Dermis lymphatic vessel endothelial cell (primary cell): Measurements from ENCODE around the gene CLDN19. TPM values are rescaled to one million over a fixed set of nuclear protein-coding genes. Genes with fewer than 3 reads are reported as not detected.

Source experiments
- total RNA-seq: library from RNA; depleted of rRNA; stranded (reverse); fragments of >200 nt; gene quantifications from 2 replicates; pipeline ENCODE4 v1.2.1, GENCODE V29; 2014

The CLDN19 gene, protein sequence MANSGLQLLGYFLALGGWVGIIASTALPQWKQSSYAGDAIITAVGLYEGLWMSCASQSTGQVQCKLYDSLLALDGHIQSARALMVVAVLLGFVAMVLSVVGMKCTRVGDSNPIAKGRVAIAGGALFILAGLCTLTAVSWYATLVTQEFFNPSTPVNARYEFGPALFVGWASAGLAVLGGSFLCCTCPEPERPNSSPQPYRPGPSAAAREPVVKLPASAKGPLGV
- not detected in 2 replicates for total RNA-seq

DNA sequence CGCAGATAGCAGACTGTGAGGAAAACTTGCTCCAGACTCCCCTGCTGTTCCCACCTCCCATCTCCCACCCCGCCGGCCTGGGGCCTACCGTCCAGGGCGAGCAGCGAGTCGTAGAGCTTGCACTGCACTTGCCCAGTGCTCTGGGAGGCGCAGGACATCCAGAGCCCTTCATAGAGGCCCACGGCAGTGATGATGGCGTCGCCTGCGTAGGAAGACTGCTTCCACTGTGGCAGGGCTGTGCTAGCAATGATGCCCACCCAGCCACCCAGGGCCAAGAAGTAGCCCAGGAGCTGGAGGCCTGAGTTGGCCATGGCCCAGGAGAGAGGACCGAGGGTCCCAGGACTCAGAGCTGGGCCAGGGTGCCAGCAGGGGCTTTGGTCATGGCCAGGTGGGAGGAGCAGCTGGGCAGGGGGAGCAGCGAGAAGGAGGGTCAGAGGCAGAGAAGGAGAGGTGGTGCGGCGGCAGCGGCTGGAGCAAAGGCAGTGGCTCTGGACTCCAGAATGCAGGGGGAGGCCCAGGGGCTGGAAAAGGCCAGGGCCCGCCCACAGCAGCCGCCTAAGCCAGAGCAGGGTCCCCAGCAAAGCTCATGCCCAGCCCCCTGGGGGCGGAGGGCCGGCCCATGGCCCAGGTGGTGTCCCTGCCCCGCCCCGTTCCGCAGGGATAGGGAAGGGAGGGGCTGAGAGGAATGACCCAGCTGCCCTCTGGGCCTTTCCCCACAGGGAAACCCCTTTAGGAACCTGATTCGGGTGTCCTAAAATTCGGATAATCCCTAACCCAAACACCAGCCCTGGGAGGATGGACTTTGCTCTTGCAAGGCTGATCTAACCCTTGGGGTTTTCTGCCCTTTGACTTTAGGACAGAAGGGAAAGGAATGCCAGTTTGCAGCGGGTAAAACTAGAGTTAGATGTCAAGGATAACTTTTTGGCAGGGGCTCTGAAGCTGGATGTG, at the start of gene CLDN19:
Gene CLDN19 (minus strand): TSS at position 484 of the 948 bp plus-strand sequence. CDS start 173 bp downstream, at position 311.

DNA sequence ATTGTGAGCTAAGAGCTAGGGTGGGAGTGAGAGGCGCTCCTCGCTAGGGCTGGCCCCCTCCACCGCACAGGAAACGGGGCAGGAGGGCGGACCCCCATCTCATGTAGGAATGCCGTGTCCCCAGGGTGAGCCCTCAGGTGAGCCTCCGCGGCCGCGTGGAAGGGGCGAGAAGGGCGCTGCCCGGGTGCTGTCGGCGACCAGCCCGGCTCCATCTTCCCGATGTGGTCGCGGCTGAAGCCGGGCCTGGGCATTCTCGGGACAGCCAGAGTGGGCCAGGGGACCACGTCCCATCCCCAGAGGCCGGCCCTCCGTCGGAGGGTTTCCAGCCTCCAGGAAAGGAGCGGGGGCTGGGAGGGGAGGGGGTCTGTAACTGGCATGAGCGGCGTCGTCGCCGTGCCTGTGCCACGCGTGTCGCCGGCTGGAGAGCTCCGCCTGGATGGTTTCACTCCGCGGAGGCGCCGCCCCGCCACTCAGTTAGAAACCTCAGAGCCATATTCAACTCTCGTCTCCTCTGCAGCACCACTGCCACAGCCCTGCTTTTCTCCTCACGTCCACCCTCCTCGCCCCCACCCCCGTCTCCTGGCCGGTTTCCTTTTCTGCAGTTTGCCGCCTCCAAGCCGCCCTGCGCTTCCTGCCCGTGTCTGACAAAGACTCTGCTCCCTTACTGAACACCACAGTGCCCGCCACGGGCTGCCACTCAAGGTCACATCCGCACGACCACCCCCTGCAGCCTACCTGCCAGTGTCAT, 45.1 kb upstream of the CLDN19 start, which contains the start of gene TMEM269:
Gene TMEM269 (plus strand): TSS at position 46 of the 748 bp plus-strand sequence. CDS start 4,903 bp downstream, outside the sequence.

DNA sequence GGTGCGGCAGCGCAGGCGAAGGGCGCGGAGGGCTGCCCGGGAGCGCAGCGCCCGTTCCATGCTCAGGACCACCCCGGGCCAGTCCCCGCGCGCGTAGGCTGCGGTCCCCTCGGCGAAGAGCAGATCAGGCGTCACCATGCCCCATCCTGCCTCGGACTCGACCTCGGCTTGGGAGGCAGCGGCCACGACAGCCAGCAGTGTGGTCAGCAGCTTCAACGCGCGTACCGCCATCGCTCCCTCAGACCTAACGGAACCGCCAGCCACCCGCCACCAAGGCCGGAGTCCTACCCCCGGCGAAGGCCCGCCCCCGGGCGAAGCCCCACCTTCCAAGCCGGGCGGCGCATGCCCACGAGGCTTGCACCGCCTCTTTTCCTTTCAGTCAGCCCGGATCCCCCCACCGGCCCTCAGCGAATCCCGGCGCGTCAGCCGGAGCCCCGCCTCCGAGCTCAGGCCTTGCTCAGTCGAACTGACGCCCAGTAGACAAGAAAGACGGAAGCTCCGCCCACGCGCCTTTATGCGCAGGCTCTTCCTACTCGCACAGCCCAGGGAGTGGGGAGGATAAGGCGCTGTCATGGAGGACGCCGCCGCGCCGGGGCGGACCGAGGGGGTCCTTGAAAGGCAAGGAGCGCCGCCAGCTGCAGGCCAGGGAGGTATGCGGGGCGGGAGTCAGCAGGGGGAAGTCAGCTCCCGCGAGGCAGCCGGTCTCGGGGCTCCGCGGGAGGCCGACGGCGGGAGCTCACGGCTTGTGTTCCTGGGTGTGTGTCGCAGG, 26.9 kb upstream of the CLDN19 start, which contains the start of the genes C1orf50 and P3H1:
Gene C1orf50 (plus strand): TSS at position 509 of the 769 bp plus-strand sequence. CDS start 63 bp downstream, at position 572.
Gene P3H1 (minus strand): TSS at position 288 of the 769 bp plus-strand sequence. CDS start 57 bp downstream, at position 231.

Other genes starting within 250 kb of the CLDN19 start
- gene PPIH, start 81.8 kb downstream of the CLDN19 start, total RNA-seq: 13.1 and 17.1 TPM in 2 replicates
- 440 and 521 TPM in 2 replicates for gene YBX1, start 57.8 kb downstream of the CLDN19 start, total RNA-seq
- 71.1 and 80.8 TPM in 2 replicates for gene P3H1, start 26.8 kb upstream of the CLDN19 start, total RNA-seq
- gene C1orf50, start 27.0 kb upstream of the CLDN19 start, total RNA-seq: 2.8 and 4.6 TPM in 2 replicates
- under 0.01 TPM in 1 of 2 replicates, not detected in the other for gene TMEM269, start 44.8 kb upstream of the CLDN19 start, total RNA-seq
- 9.1 and 10.7 TPM in 2 replicates for gene ERMAP, start 76.9 kb upstream of the CLDN19 start, total RNA-seq
- gene SVBP, start 77.2 kb upstream of the CLDN19 start, total RNA-seq: 21.1 and 32.9 TPM in 2 replicates
- 6.0 and 8.4 TPM in 2 replicates for gene ZNF691, start 106.4 kb upstream of the CLDN19 start, total RNA-seq
- 5.8 and 13.3 TPM in 2 replicates for gene SLC2A1, start 218.6 kb upstream of the CLDN19 start, total RNA-seq